ENCODE measurements around the gene TIGD6.

DNA sequence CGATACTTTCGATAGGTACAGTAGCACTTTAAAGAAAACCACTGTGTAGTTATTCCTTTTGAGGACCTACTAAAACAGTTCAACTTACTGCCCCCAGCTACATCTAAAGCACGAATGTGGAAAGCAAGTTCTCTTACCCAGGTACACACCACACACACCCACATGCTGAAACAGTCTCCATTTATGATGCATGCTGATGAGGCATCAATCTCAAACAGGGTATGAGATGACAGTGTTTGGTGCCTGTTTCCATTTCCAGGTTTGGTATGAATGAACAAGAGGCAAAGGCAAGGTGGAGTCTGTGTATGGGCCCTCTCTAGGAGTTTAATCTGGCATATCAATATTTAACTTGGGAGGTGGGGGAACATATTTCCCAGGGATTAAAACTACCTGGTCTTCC lies 14.0 kb upstream of the TIGD6 start:
- TF ChIP-seq, protein P1, sequence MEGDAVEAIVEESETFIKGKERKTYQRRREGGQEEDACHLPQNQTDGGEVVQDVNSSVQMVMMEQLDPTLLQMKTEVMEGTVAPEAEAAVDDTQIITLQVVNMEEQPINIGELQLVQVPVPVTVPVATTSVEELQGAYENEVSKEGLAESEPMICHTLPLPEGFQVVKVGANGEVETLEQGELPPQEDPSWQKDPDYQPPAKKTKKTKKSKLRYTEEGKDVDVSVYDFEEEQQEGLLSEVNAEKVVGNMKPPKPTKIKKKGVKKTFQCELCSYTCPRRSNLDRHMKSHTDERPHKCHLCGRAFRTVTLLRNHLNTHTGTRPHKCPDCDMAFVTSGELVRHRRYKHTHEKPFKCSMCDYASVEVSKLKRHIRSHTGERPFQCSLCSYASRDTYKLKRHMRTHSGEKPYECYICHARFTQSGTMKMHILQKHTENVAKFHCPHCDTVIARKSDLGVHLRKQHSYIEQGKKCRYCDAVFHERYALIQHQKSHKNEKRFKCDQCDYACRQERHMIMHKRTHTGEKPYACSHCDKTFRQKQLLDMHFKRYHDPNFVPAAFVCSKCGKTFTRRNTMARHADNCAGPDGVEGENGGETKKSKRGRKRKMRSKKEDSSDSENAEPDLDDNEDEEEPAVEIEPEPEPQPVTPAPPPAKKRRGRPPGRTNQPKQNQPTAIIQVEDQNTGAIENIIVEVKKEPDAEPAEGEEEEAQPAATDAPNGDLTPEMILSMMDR (IDR thresholded peaks at IDR 0.05; ENCODE audit: insufficient read depth, low read length, poor library complexity, severe bottlenecking) = no peak
- TF ChIP-seq EZH2phosphoT487 (conservative IDR thresholded peaks at IDR 0.05; ENCODE audit: low read length) = no peak
